HepG2 (cell line): ENCODE data around the gene DLEC1. TPM values are rescaled to one million over a fixed set of nuclear protein-coding genes. Genes with fewer than 3 reads are reported as not detected.

Experiments
- ARHGAP35 ChIP-seq: sonication (generic); formaldehyde crosslinking; IDR thresholded peaks from 2 replicates; pipeline ENCODE4 v1.9.0; 2022; ENCODE audit warnings: mild to moderate bottlenecking, inconsistent platforms, moderate library complexity, missing genetic modification reagents, borderline replicate concordance
- BCL3 ChIP-seq: sonication (generic); formaldehyde crosslinking; IDR thresholded peaks from 2 replicates; pipeline ENCODE4 v1.5.1; 2020; ENCODE audit warnings: mild to moderate bottlenecking, missing genetic modification reagents, moderate library complexity
- CEBPZ ChIP-seq: IDR thresholded peaks from 2 replicates; pipeline ENCODE4 v1.6.1; 2012; ENCODE audit warnings: low read length, improper control_type of control experiment
- CENPBD1 ChIP-seq: sonication (generic); formaldehyde crosslinking; IDR thresholded peaks from 2 replicates; pipeline ENCODE4 v1.8.0; 2022; ENCODE audit warnings: missing genetic modification reagents, low read depth, mild to moderate bottlenecking, borderline replicate concordance
- CENPX ChIP-seq: sonication (generic); formaldehyde crosslinking; IDR thresholded peaks from 2 replicates; pipeline ENCODE4 v1.9.0; 2021; ENCODE audit warnings: mild to moderate bottlenecking, missing genetic modification reagents, moderate library complexity
- IKZF1 ChIP-seq: fragments of 450-650 bp; IDR thresholded peaks from 2 replicates; pipeline ENCODE4 v1.7.1; 2016
- MTA1 ChIP-seq: sonication (generic); formaldehyde crosslinking; IDR thresholded peaks from 2 replicates; pipeline ENCODE4 v1.4.0; 2020; ENCODE audit warnings: missing genetic modification reagents, mild to moderate bottlenecking, borderline replicate concordance
- NFRKB ChIP-seq: fragments of 450-650 bp; IDR thresholded peaks from 2 replicates; pipeline ENCODE4 v1.6.1; 2017
- NR1H2 ChIP-seq: sonication (generic); formaldehyde crosslinking; IDR thresholded peaks from 2 replicates; pipeline ENCODE4 v1.8.1; 2022; ENCODE audit warnings: low read depth, missing genetic modification reagents, borderline replicate concordance
- PRDM15 ChIP-seq: sonication (generic); formaldehyde crosslinking; IDR thresholded peaks from 2 replicates; pipeline ENCODE4 v1.4.0; 2020; ENCODE audit warnings: missing genetic modification reagents
- RELA ChIP-seq: sonication (generic); formaldehyde crosslinking; IDR thresholded peaks from 2 replicates; pipeline ENCODE4 v1.4.0; 2020; ENCODE audit warnings: missing genetic modification reagents
- ZNF10 ChIP-seq: sonication (generic); formaldehyde crosslinking; IDR thresholded peaks from 2 replicates; pipeline ENCODE4 v1.4.0; 2020; ENCODE audit warnings: mild to moderate bottlenecking, low read depth, missing genetic modification reagents, borderline replicate concordance
- ZNF263 ChIP-seq: sonication (generic); formaldehyde crosslinking; IDR thresholded peaks from 2 replicates; pipeline ENCODE4 v1.4.0; 2020; ENCODE audit warnings: missing genetic modification reagents
- ZNF264 ChIP-seq: sonication (generic); formaldehyde crosslinking; IDR thresholded peaks from 2 replicates; pipeline ENCODE4 v1.4.0; 2020; ENCODE audit warnings: missing genetic modification reagents
- ZNF441 ChIP-seq: sonication (generic); formaldehyde crosslinking; IDR thresholded peaks from 2 replicates; pipeline ENCODE4 v1.7.0; 2021; ENCODE audit warnings: missing genetic modification reagents, borderline replicate concordance
- ZNF788 ChIP-seq: sonication (generic); formaldehyde crosslinking; IDR thresholded peaks from 2 replicates; pipeline ENCODE4 v1.5.0; 2020; ENCODE audit warnings: mild to moderate bottlenecking, missing genetic modification reagents, borderline replicate concordance
- ZNF879 ChIP-seq: sonication (generic); formaldehyde crosslinking; IDR thresholded peaks from 2 replicates; pipeline ENCODE4 v1.8.1; 2023; ENCODE audit warnings: missing genetic modification reagents
- polyA plus RNA-seq, 8 experiments: library from polyadenylated mRNA; depleted of rRNA in 3 of 8; stranded (reverse) in 7 of 8; unstranded in 1 of 8; fragments of >200 nt; fragmentation: Illumina TruSeq in 4 of 8; extraction: Trizol in 4 of 8; gene quantifications; 2 replicates each; pipeline versions ENCODE4 v1.2.1 to v1.2.3, GENCODE V29; 2011 to 2016; ENCODE audit warnings: low read depth in 4 of 8, missing spikeins in 1 of 8, mixed read lengths in 1 of 8; ENCODE audit not compliant: insufficient read depth in 1 of 8
- total RNA-seq, 5 experiments: library from RNA; depleted of rRNA; stranded (reverse); fragments of >200 nt; fragmentation: Illumina TruSeq; extraction: Trizol; gene quantifications; 2 replicates each; pipeline ENCODE4 v1.2.3, GENCODE V29; 2016; ENCODE audit warnings: low read depth in 1 of 5
- TF ChIP-seq, protein P1 (sequence below): sonication (generic); formaldehyde crosslinking; IDR thresholded peaks from 2 replicates; pipeline ENCODE4 v1.4.0; 2020; ENCODE audit warnings: mild to moderate bottlenecking, missing genetic modification reagents
- TF ChIP-seq, protein P2 (sequence below): sonication (generic); formaldehyde crosslinking; IDR thresholded peaks from 2 replicates; pipeline ENCODE4 v1.4.0; 2020; ENCODE audit warnings: mild to moderate bottlenecking, low read depth, missing genetic modification reagents

Gene DLEC1
- total and polyA plus RNA-seq, 2 of the 13 experiments (the other 11 are each of a cell fraction or from before 2014, with no cell fraction given) = 0.09 TPM; not detected in 1

- TF ChIP-seq ZNF263 (CRISPR knock-in tag) (peak; percentile 89), ZNF264 (no peak), CEBPZ (no peak), NFRKB (no peak), MTA1 (CRISPR knock-in tag) (no peak), ARHGAP35 (CRISPR knock-in tag) (0 out of 2 replicates have a peak, but pooled peaks have one; percentile 72), BCL3 (CRISPR knock-in tag) (no peak), ZNF441 (no peak), RELA (no peak), PRDM15 (CRISPR knock-in tag) (no peak), NR1H2 (CRISPR knock-in tag) (no peak), ZNF788 (CRISPR knock-in tag) (no peak), CENPBD1 (CRISPR knock-in tag) (no peak), CENPX (no peak), ZNF10 (CRISPR knock-in tag) (no peak), IKZF1 (no peak), ZNF879 (CRISPR knock-in tag) (no peak)
- TF ChIP-seq, protein P1, sequence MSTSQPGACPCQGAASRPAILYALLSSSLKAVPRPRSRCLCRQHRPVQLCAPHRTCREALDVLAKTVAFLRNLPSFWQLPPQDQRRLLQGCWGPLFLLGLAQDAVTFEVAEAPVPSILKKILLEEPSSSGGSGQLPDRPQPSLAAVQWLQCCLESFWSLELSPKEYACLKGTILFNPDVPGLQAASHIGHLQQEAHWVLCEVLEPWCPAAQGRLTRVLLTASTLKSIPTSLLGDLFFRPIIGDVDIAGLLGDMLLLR (CRISPR knock-in tag) = no peak
- TF ChIP-seq, protein P2, sequence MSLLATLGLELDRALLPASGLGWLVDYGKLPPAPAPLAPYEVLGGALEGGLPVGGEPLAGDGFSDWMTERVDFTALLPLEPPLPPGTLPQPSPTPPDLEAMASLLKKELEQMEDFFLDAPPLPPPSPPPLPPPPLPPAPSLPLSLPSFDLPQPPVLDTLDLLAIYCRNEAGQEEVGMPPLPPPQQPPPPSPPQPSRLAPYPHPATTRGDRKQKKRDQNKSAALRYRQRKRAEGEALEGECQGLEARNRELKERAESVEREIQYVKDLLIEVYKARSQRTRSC = 0 out of 2 replicates have a peak, but pooled peaks have one; percentile 58
Observed at GRCh38 chr3:38165722-38166387, 126.8 kb downstream of the DLEC1 start (continued).
